H9 (cell line): Measurements from ENCODE around the gene SLC15A3. TPM values are rescaled to one million over a fixed set of nuclear protein-coding genes. Genes with fewer than 3 reads are reported as not detected.

Experiments
- DNase-seq: peaks from one replicate; pipeline ENCODE4 v3.0.0-alpha.2; 2017
- H2AFZ ChIP-seq: one replicate; pipeline ENCODE4 v1.6.1; 2013; ENCODE audit warnings: mild to moderate bottlenecking, low read length, control low read depth, moderate library complexity
- H2AK5ac ChIP-seq: 2 replicates; pipeline ENCODE4 v1.6.1; 2013; ENCODE audit warnings: low read length, control low read depth, mixed read lengths; ENCODE audit not compliant: insufficient read length
- H2BK120ac ChIP-seq: one replicate; pipeline ENCODE4 v1.6.1; 2013; ENCODE audit warnings: low read depth, mild to moderate bottlenecking, low read length, control low read depth, inconsistent platforms; ENCODE audit not compliant: poor library complexity, severe bottlenecking
- H2BK12ac ChIP-seq: 2 replicates; pipeline ENCODE4 v1.6.1; 2013; ENCODE audit warnings: low read length, control low read depth, mixed read lengths, low read depth; ENCODE audit not compliant: insufficient read length
- H2BK15ac ChIP-seq: 2 replicates; pipeline ENCODE4 v1.6.1; 2013; ENCODE audit warnings: low read depth, low read length, control low read depth
- H2BK20ac ChIP-seq: one replicate; pipeline ENCODE4 v1.6.1; 2013; ENCODE audit warnings: low read depth, mild to moderate bottlenecking, low read length, control low read depth, inconsistent platforms; ENCODE audit not compliant: poor library complexity, severe bottlenecking
- H2BK5ac ChIP-seq: 2 replicates; pipeline ENCODE4 v1.6.1; 2013; ENCODE audit warnings: low read length, control low read depth, mixed read lengths; ENCODE audit not compliant: insufficient read length
- H3K14ac ChIP-seq: 2 replicates; pipeline ENCODE4 v1.6.1; 2013; ENCODE audit warnings: low read length, control low read depth; ENCODE audit not compliant: insufficient read depth
- H3K18ac ChIP-seq: 2 replicates; pipeline ENCODE4 v1.6.1; 2013; ENCODE audit warnings: low read depth, mild to moderate bottlenecking, mixed read lengths, low read length, control low read depth; ENCODE audit not compliant: insufficient read length
- H3K23ac ChIP-seq: 2 replicates; pipeline ENCODE4 v1.6.1; 2013; ENCODE audit warnings: low read length, control low read depth, mixed read lengths, low read depth; ENCODE audit not compliant: insufficient read length
- H3K23me2 ChIP-seq: 2 replicates; pipeline ENCODE4 v1.6.1; 2013; ENCODE audit warnings: low read depth, mild to moderate bottlenecking, mixed read lengths, low read length, control low read depth; ENCODE audit not compliant: insufficient read length, poor library complexity, severe bottlenecking
- H3K27ac ChIP-seq: 2 replicates; pipeline ENCODE4 v1.5.1; 2013; ENCODE audit warnings: low read length, control low read depth, mixed read lengths, low read depth; ENCODE audit not compliant: insufficient read length
- H3K27me3 ChIP-seq: 2 replicates; pipeline ENCODE4 v1.6.1; 2013; ENCODE audit warnings: low read length, control low read depth, inconsistent platforms; ENCODE audit not compliant: insufficient read depth
- H3K4ac ChIP-seq: 2 replicates; pipeline ENCODE4 v1.6.1; 2013; ENCODE audit warnings: low read depth, mild to moderate bottlenecking, control low read depth, inconsistent platforms, low read length, moderate library complexity
- H3K4me1 ChIP-seq: 2 replicates; pipeline ENCODE4 v1.6.1; 2013; ENCODE audit warnings: low read length, control low read depth, inconsistent platforms; ENCODE audit not compliant: insufficient read depth
- H3K4me2 ChIP-seq: 2 replicates; pipeline ENCODE4 v1.6.1; 2013; ENCODE audit warnings: low read length, control low read depth, mixed read lengths; ENCODE audit not compliant: insufficient read length, insufficient read depth
- H3K56ac ChIP-seq: 2 replicates; pipeline ENCODE4 v1.6.1; 2013; ENCODE audit warnings: low read depth, mild to moderate bottlenecking, mixed read lengths, low read length, control low read depth; ENCODE audit not compliant: insufficient read length
- H3K79me1 ChIP-seq: 2 replicates; pipeline ENCODE4 v1.6.1; 2013; ENCODE audit warnings: low read depth, mild to moderate bottlenecking, moderate library complexity, low read length, control low read depth, inconsistent platforms; ENCODE audit not compliant: insufficient read depth, poor library complexity, severe bottlenecking
- H3K79me2 ChIP-seq: 2 replicates; pipeline ENCODE4 v1.6.1; 2013; ENCODE audit warnings: low read length, control low read depth, inconsistent platforms; ENCODE audit not compliant: insufficient read depth
- H3K9ac ChIP-seq: 2 replicates; pipeline ENCODE4 v1.6.1; 2013; ENCODE audit warnings: low read length, control low read depth, mixed read lengths; ENCODE audit not compliant: insufficient read length; ENCODE audit errors: extremely low read depth
- H3K9me3 ChIP-seq: one replicate; pipeline ENCODE4 v1.6.1; 2013; ENCODE audit warnings: low read depth, low read length, inconsistent platforms; ENCODE audit not compliant: control insufficient read depth
- H3T11ph ChIP-seq: one replicate; pipeline ENCODE4 v1.6.1; 2013; ENCODE audit warnings: mild to moderate bottlenecking, low read length, control low read depth, inconsistent platforms
- H4K20me1 ChIP-seq: one replicate; pipeline ENCODE4 v1.6.1; 2013; ENCODE audit not compliant: control insufficient read depth, insufficient read length, insufficient read depth
- H4K5ac ChIP-seq: 2 replicates; pipeline ENCODE4 v1.6.1; 2013; ENCODE audit warnings: low read depth, mild to moderate bottlenecking, mixed read lengths, low read length, control low read depth; ENCODE audit not compliant: insufficient read length
- H4K8ac ChIP-seq: replicated peaks from 2 replicates; pipeline ENCODE4 v1.6.1; 2013; ENCODE audit warnings: low read length, control low read depth, mixed read lengths, low read depth; ENCODE audit not compliant: insufficient read length
- H4K91ac ChIP-seq: 2 replicates; pipeline ENCODE4 v1.6.1; 2013; ENCODE audit warnings: low read depth, mild to moderate bottlenecking, moderate library complexity, mixed read lengths, low read length, control low read depth; ENCODE audit not compliant: insufficient read length
- H3K27ac Mint-ChIP-seq, 3 experiments: 2 replicates in 2 of 3; 3 replicates in 1 of 3; pipeline ENCODE4 v1.8.0; 2020 to 2021; ENCODE audit warnings: mixed read lengths in 3 of 3, mild to moderate bottlenecking in 1 of 3, moderate library complexity in 1 of 3
- H3K27me3 Mint-ChIP-seq: 2 replicates; pipeline ENCODE4 v1.8.0; 2021; ENCODE audit warnings: low read depth, mild to moderate bottlenecking, moderate library complexity, mixed read lengths
- H3K36me3 Mint-ChIP-seq, 3 experiments: 2 replicates in 2 of 3; 3 replicates in 1 of 3; pipeline ENCODE4 v1.8.0; 2020 to 2021; ENCODE audit warnings: low read depth in 3 of 3, mixed read lengths in 3 of 3; ENCODE audit not compliant: insufficient read depth in 1 of 3
- H3K4me1 Mint-ChIP-seq, 2 experiments: 2 replicates each; pipeline ENCODE4 v1.8.0; 2020; ENCODE audit warnings: mixed read lengths in 2 of 2
- H3K4me3 Mint-ChIP-seq, 2 experiments: 2 replicates in 1 of 2; 3 replicates in 1 of 2; pipeline ENCODE4 v1.8.0; 2020 to 2021; ENCODE audit warnings: mild to moderate bottlenecking in 2 of 2, mixed read lengths in 2 of 2, moderate library complexity in 1 of 2
- H3K9me3 Mint-ChIP-seq, 2 experiments: 2 replicates in 1 of 2; 3 replicates in 1 of 2; pipeline ENCODE4 v1.8.0; 2020; ENCODE audit warnings: mild to moderate bottlenecking in 2 of 2, mixed read lengths in 2 of 2, moderate library complexity in 1 of 2
- CTCF ChIP-seq: fragments of 200-600 bp; sonication (generic); conservative IDR thresholded peaks from 3 replicates; pipeline ENCODE4 v1.8.0; 2021; ENCODE audit warnings: antibody characterized with exemption, mild to moderate bottlenecking
- WGBS: extraction: QIAGEN DNeasy Blood & Tissue Kit; methylation state at CpG from one replicate; pipeline ENCODE4 v1.1.7; 2013; ENCODE audit warnings: missing lambda C conversion rate, low lambda C conversion rate, mixed read lengths; ENCODE audit not compliant: insufficient read length; ENCODE audit errors: extremely low coverage; 5-methylcytosine and 5-hydroxymethylcytosine counted together
- total RNA-seq: library from RNA; stranded (reverse); gene quantifications from 2 replicates; pipeline ENCODE4 v1.2.1, GENCODE V29; 2021

The SLC15A3 gene
- total RNA-seq, 1 experiment from 2014 or later: 7.0 TPM

GRCh38 chr11:60945295-60945667, 6.7 kb downstream of the SLC15A3 start:
- TF ChIP-seq CTCF: no peak
- Histone ChIP-seq H2BK120ac (no peak overlapping the region), H3K23ac (no peak overlapping the region), H3K4ac (no peak overlapping the region), H2BK12ac (no peak overlapping the region), H4K5ac (no peak overlapping the region), H2AK5ac (no peak overlapping the region), H3K14ac (no peak overlapping the region), H3K18ac (no peak overlapping the region), H3K9ac (no peak overlapping the region), H2BK5ac (no peak overlapping the region), H3K56ac (no peak overlapping the region), H4K8ac (no peak overlapping the region), H4K20me1 (no peaks in the 10 kb centered on the region), H3K4me1 (no peaks in the 10 kb centered on the region), H3K4me2 (no peak overlapping the region), H3K79me2 (no peaks in the 10 kb centered on the region), H2AFZ (no peak overlapping the region), H2BK15ac (no peak overlapping the region), H2BK20ac (no peak overlapping the region), H3K9me3 (no peaks in the 10 kb centered on the region), H3K79me1 (no peaks in the 10 kb centered on the region), H3K27me3 (no peaks in the 10 kb centered on the region), H3K27ac (no peak overlapping the region), H4K91ac (no peak overlapping the region), H3K23me2 (no peaks in the 10 kb centered on the region), H3T11ph (no peak overlapping the region)
- H3K36me3 Mint-ChIP-seq: peaks cover 0 to 9% (median 2%) of the 10 kb centered on the region in 3 experiments; a peak in 4 of 7 replicates
- DNase-seq: no peak
- no peaks in the 10 kb centered on the region; a peak in 1 of 5 replicates for H3K9me3 Mint-ChIP-seq
- no peak overlapping the region for H3K27ac Mint-ChIP-seq
- no CpG with 5 or more reads among the region's 5 CpGs for WGBS
- H3K4me1 Mint-ChIP-seq: peaks cover 25 to 33% of the 10 kb centered on the region in 2 experiments
- peaks cover 19% of the 10 kb centered on the region for H3K27me3 Mint-ChIP-seq
- no peak overlapping the region for H3K4me3 Mint-ChIP-seq
